Motor neuron (in vitro differentiated cells): ENCODE data around the gene GPR162. TPM values are rescaled to one million over a fixed set of nuclear protein-coding genes. Genes with fewer than 3 reads are reported as not detected.

Source experiments
- ATAC-seq, 8 experiments: fragments of 200-7000 bp; cut with Tn5 transposase; replicated peaks in 6 of 8; 2 replicates each; pipeline ENCODE4 v1.8.0; 2021; ENCODE audit warnings: mild to moderate bottlenecking in 8 of 8, moderate library complexity in 8 of 8
- H3K27ac ChIP-seq, 2 donors: fragments of 250-450 bp; sonication (Bioruptor Pico); 2 replicates each; pipeline ENCODE4 v1.9.0; 2021; ENCODE audit warnings: antibody characterized with exemption in 2 of 2, mild to moderate bottlenecking in 2 of 2, moderate library complexity in 1 of 2
- H3K4me1 ChIP-seq, 2 donors: fragments of 250-450 bp; sonication (Bioruptor Pico); replicated peaks in 1 of 2; 2 replicates each; pipeline ENCODE4 v1.6.1; 2021; ENCODE audit warnings: antibody characterized with exemption in 2 of 2, mild to moderate bottlenecking in 2 of 2, moderate library complexity in 1 of 2
- H3K4me3 ChIP-seq, 5 donors: fragments of 250-450 bp; sonication (Bioruptor Pico); 2 replicates each; pipeline ENCODE4 v1.9.0; 2021; ENCODE audit warnings: antibody characterized with exemption in 5 of 5, mild to moderate bottlenecking in 5 of 5, moderate library complexity in 4 of 5
- WGBS, 10 experiments: fragments of 450-650 bp; shearing (Covaris generic); methylation state at CpG; one replicate each; pipeline ENCODE4 v1.0.0; 2022; 5-methylcytosine and 5-hydroxymethylcytosine counted together
- in situ Hi-C, 9 experiments: fragments of 400-800 bp; cut with MboI; loops; one replicate each; pipeline ENCODE4 v1.15.0; 2021; ENCODE audit warnings: low sequenced_read_pairs in 9 of 9, low pct_unique_long_range_greater_than_20kb in 2 of 9; ENCODE audit not compliant: unreplicated experiment in 9 of 9
- total RNA-seq, 8 experiments: library from RNA; unstranded; fragments of 300-600 nt; gene quantifications; 2 replicates each; pipeline versions ENCODE4 v1.2.3 to v1.2.4, GENCODE V29; 2022

Gene GPR162
- total RNA-seq, 8 experiments from 2014 or later = 4.8 to 48.2 (median 32.8) TPM

DNA sequence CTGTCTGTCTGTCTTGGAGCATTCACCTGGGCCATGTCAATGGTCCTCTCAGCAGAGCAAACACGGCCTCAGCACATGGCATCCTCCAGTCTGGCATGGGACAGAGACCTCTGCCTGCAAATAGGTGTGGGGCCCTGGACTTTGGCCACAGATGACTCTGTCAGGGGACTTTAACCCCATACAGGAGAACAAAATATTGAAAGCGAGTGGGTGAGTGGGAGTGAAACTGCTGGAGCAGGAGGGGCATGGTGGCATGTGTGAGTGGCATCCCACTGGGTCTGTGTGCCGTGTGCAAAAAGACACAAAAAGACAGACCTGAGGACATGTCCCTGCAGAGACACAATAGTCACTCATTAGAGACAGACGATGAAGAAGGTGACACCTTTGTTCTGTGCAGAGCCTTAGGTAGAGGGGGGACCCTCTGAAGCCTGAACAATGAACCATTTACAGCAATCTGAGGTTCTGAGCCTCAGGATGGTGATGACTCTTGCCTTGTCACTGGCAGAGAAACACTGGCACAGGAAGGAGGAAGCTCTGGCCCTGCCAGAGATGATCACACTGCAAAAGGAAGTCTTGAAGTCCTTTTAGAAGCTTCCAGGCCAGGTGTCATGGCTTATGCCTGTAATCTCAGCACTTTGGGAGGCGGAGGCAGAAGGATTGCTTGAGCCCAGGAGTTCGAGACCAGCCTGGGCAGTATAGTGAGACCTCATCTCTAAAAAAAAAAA, 41.8 kb upstream of the GPR162 start:
- H3K27ac ChIP-seq = peak overlapping the region; percentile 64 to 86
- no peak for ATAC-seq
- in situ Hi-C loops = no loop called here
- H3K4me1 ChIP-seq = peaks cover 23 to 24% of the 10 kb centered on the region in 2 donors
- WGBS, 10 experiments = 0 to 100% (median 80%) methylated on average over 1 to 5 of the region's 6 CpGs; no CpG with 5 or more reads in 4 of the 10 experiments
- no peak overlapping the region for H3K4me3 ChIP-seq

DNA sequence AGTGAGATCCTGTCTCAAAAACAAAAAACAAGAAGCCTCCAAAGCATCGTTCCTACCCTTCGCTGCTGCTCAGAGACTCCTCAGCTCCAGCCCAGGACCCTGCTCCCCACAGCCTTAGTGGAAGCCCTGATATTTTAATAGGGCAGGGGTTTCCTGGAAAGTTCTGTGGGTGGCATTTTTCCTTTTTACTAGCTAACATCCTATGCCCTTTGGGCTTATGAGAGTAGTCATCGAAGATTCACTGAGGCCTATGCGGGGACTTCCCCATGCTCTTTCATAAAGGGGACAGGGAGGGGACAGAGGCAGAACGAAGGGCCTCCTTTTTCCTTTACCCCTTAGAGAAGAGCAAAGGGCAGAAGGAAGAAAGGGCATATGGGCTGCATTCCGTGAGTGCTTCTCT, 41.0 kb upstream of the GPR162 start:
- 67 to 100% (median 80%) methylated on average over 2 to 3 of the region's 6 CpGs; no CpG with 5 or more reads in 5 of the 10 experiments for WGBS, 10 experiments
- no peak for ATAC-seq
- Histone ChIP-seq H3K27ac (peak overlapping the region in 1 of 2 donors; percentile 9), H3K4me3 (no peak overlapping the region), H3K4me1 (peaks cover 23 to 24% of the 10 kb centered on the region in 2 donors)
- in situ Hi-C loops = no loop called here

DNA sequence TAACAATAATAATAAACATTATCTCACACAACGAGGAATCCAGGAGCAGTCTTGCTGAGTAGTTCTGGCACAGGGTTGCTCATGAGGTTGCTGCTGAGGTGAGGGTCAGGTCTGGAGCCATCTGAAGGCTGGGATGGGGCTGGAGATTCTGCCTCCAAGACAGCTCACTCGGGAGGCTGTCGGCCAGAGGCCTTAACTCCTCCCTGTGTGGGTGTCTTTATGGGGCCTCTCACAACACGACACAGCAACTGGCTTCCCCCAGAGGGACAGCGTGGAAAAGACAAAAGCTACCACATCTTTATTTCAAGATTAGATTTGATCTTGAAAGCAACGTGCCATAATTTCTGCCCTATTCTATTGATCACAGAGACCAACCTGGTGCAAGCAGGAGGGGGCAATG, 39.5 kb upstream of the GPR162 start:
- no peak for ATAC-seq
- Histone ChIP-seq H3K27ac (no peak overlapping the region), H3K4me1 (peaks cover 30 to 32% of the 10 kb centered on the region in 2 donors), H3K4me3 (no peak overlapping the region)
- in situ Hi-C loops = no loop called here
- 29 to 92% (median 79%) methylated on average over 1 to 4 of the region's 6 CpGs; no CpG with 5 or more reads in 5 of the 10 experiments for WGBS, 10 experiments

DNA sequence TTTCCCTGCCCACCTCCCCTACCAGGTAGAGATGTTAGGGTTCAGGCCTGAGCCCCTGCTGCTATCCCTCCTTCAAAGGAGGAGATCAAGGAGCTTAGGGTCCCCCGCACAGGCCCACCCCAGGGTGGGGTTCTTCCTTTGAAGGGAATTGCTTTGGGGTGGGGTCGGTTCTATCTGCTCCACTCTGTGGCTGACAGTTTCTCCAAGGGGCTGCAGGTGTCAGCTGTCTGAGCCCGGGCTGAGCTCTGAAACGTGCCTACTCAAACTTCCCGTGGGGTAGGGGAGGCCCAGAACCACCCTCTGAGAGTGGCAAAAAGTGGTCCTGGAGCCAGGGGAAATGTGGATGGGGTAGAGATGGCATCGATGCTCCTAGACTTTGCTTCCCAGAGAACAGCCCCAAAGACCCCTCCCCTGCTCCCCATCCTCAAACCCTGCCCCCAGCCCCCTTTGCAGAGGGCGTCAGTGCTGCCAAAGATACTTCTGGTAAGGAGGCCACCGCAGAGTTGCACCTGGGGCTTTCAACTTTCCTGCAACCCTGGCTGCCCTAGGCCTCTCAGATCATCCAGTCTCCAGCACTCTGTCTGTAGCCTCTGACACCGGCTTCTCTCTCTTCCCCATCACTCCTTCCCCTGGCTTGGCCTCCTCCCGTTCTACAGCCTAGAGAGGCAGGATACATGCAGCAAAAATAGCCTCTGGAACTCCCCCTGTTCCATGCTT, 38.6 kb upstream of the GPR162 start:
- Histone ChIP-seq H3K4me1 (peaks cover 26% of the 10 kb centered on the region in 2 donors), H3K4me3 (no peak overlapping the region), H3K27ac (no peak overlapping the region)
- in situ Hi-C loops = no loop called here
- no peak for ATAC-seq
- WGBS, 10 experiments = 40 to 92% (median 69%) methylated on average over 1 to 2 of the region's 10 CpGs; no CpG with 5 or more reads in 6 of the 10 experiments

DNA sequence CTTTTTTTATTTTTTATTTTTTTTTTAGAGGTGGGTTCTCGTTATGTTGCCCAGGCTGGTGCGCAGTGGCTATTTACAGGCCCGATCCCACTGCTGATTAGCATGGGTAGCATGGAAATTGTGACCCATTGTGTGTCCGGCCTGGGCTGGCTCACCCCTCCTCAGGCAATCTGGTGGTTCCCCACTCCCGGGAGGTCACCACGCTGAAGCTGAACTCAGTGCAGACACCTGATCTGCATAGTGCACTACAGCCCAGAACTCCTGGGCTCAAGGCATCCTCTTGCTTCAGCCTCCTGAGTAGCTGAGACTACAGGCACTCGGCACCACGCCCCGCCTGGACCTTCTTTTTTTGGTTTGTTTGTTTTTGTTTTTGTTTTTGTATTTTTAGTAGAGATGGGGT, 37.8 kb upstream of the GPR162 start:
- Histone ChIP-seq H3K4me1 (peaks cover 18 to 19% of the 10 kb centered on the region in 2 donors), H3K4me3 (no peak overlapping the region), H3K27ac (no peak overlapping the region)
- ATAC-seq = no peak
- 40 to 100% (median 85%) methylated on average over 1 to 6 of the region's 9 CpGs; no CpG with 5 or more reads in 2 of the 10 experiments for WGBS, 10 experiments
- in situ Hi-C loops = no loop called here

DNA sequence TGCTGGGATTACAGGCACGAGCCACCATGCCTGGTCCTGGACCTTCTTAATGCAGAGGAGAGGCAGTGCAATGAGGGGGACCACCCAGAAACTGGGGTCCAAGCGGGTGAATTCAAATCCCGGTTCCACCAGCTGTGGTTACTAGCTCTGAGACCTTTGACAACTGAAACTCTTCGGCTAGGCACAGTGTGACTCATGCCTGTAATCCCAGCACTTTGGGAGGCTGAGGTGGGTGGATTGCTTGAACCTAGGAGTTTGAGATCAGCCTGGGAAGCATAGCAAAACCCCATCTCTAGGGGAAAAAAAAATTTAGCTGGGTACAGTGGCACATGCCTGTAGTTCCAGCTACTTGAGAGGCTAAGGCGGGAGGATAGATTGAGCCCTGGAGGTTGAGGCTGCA, 37.3 kb upstream of the GPR162 start:
- Histone ChIP-seq H3K27ac (no peak overlapping the region), H3K4me3 (no peak overlapping the region), H3K4me1 (peaks cover 15% of the 10 kb centered on the region in 2 donors)
- in situ Hi-C loops = no loop called here
- WGBS, 10 experiments = 64 to 100% (median 73%) methylated on average over 1 to 4 of the region's 5 CpGs; no CpG with 5 or more reads in 3 of the 10 experiments
- ATAC-seq = no peak

DNA sequence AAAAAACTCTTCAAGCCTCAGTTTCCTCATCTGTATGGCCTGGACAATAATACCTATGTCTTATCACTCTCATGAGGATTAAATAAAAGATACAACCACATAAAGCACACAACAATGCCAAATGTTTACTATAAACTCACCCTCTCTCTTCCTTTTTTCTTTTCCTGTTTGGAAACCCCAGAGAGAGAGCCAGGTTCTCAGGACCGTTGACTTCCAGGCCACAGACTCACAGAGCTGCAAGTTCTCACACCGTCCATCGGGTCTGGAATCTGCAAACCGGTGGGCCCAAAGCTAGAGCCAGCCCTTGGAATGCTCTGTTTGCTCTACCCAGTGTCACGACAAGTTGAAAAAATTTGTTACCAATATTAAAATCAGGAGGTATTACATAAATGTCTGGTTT, 36.9 kb upstream of the GPR162 start:
- 18 to 93% (median 80%) methylated on average over 1 to 5 of the region's 5 CpGs; no CpG with 5 or more reads in 3 of the 10 experiments for WGBS, 10 experiments
- H3K27ac ChIP-seq = no peak overlapping the region
- in situ Hi-C loops = no loop called here
- no peak for ATAC-seq
- H3K4me1 ChIP-seq = peaks cover 10 to 11% of the 10 kb centered on the region in 2 donors
- no peak overlapping the region for H3K4me3 ChIP-seq

DNA sequence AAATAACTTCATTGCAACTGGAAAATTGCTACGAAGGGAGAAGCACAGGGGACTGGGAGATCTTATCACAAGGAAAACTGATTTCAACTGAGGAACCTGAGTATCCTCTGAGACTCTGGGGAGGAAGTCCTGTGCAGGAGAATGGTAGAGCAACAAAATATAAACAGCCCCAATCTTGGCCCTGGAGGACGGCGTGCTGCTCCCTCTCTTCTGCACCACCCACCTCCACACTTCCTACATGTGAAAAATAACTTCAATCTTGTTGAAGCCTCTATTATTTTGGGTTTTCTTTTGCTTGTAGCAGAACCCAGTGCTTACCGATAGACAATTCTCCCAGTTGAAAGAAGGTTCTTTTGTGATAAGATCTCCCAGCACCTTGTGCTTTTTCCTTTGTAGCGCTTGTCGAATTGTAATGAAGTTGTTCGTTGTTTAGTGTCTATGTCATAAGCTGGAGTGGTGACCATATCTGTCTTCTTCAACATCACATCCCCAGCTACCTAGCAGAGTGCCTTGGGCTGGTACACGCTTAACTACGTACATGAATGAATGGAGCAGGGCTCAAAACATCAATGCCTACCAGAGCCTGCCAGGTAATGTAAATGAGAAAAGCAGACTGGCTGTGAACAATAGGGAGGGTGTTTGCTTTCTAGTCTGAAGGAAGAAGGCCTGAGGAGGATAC, 35.1 kb upstream of the GPR162 start:
- Histone ChIP-seq H3K27ac (no peak overlapping the region), H3K4me1 (peaks cover 7% of the 10 kb centered on the region in 2 donors), H3K4me3 (no peak overlapping the region)
- in situ Hi-C loops = no loop called here
- 49 to 100% (median 82%) methylated on average over 1 to 9 of the region's 9 CpGs for WGBS, 10 experiments
- peak in 1 of 8 experiments; percentile 41 for ATAC-seq

DNA sequence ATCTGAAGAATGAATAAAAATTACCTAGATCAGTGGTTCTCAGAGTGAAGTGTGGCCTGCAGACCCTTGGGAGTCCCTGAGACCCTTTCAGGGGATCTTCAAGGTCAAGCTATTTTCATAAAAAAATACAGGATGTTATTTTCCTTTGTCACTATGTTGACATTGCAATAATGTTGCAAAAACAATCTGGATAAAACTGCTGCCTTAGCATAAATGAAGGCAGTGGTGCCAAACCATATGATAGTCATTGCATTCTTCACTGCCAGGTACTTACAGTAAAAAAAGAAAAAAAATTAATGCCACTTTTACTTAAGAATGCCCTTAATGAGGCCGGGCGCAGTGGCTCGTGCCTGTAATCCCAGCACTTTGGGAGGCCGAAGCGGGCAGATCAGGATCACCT, 34.3 kb upstream of the GPR162 start:
- in situ Hi-C loops = no loop called here
- no peak overlapping the region for H3K4me3 ChIP-seq
- H3K27ac ChIP-seq = no peak overlapping the region
- 97 to 100% (median 100%) methylated on average over 2 to 5 of the region's 5 CpGs; no CpG with 5 or more reads in 4 of the 10 experiments for WGBS, 10 experiments
- H3K4me1 ChIP-seq = peaks cover 10 to 11% of the 10 kb centered on the region in 2 donors
- no peak for ATAC-seq

DNA sequence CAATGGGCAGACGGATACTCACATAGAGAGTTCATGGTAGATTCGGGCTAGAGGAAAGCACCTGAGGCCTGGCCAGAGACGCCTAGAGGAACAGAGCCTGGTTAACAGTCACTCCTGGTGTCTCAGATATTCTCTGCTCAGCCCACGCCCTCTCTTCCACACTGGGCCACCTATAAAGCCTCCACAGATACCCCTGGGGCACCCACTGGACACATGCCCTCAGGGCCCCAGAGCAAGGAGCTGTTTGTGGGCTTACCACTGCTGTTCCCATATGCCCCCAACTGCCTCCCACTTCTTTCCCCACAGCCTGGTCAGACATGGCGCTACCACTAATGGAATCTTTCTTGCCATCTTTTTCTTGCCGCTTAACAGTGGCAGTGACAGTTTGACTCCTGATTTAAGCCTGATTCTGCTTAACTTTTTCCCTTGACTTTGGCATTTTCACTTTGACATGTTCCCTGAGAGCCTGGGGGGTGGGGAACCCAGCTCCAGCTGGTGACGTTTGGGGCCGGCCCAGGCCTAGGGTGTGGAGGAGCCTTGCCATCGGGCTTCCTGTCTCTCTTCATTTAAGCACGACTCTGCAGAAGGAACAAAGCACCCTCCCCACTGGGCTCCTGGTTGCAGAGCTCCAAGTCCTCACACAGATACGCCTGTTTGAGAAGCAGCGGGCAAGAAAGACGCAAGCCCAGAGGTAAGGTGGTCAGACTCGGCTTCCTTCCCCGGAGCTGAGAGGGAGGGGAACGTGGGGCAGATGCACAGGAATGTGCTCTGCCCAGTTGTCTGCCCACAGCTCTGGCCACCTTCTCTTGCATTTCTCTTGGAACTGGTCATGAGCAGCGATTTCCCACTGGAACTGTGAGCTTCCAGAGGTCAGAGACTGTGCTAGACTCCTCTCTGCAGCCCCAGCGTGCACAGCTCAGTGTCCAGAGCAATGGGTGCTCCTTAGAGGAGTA, 32.4 kb upstream of the GPR162 start, which contains the start of gene CD4:
TSS of gene CD4 (plus strand) at position 557 of the 953 bp plus-strand sequence. CDS start 10,611 bp downstream, outside the sequence.
- 28 to 100% (median 68%) methylated on average over 1 to 8 of the region's 18 CpGs; no CpG with 5 or more reads in 1 of the 10 experiments for WGBS, 10 experiments
- in situ Hi-C loops = no loop called here
- Histone ChIP-seq H3K27ac (no peak within 1 kb of the TSS), H3K4me1 (peaks cover 21 to 22% of the 10 kb centered on the region in 2 donors), H3K4me3 (no peak within 1 kb of the TSS)
- peak in 2 of 8 experiments; percentile 70 to 89 for ATAC-seq

DNA sequence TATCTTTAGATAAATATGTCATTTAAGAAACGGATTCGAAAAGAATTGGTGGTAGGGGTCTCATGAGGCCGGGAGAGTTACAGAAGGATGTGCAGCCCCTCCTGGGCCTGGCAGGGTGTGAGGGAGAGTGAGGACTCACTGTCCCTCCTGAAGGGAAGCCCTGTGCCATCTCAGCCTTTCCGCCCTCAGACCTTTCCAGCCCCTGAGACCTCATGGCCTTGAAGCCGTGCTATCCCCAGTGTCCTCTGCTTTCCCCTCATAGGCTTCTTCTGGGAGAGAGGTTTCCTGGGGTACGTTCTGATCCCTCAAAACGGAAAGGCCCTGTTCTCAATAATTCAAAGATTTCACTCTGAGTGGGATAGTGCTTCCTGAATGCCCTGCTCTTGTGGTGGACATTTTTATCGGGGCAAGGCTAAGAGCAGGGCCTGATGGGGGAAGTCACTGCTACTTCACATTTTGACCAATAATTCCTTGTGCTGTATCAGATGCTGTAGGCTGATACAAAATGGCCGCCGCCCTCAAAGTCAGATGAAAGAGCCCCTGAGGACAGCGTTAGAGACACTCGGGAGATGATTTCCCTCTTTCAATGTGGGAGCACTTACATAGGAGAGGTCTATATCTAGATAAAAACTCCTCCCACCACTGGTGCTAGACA, 31.0 kb upstream of the GPR162 start:
- 65 to 100% (median 88%) methylated on average over 3 to 9 of the region's 12 CpGs; no CpG with 5 or more reads in 2 of the 10 experiments for WGBS, 10 experiments
- in situ Hi-C loops = no loop called here
- H3K4me3 ChIP-seq = no peak overlapping the region
- no peak for ATAC-seq
- H3K27ac ChIP-seq = no peak overlapping the region
- H3K4me1 ChIP-seq = peaks cover 21 to 22% of the 10 kb centered on the region in 2 donors
